ENCODE results near the gene SPDEF. TPM values are rescaled to one million over a fixed set of nuclear protein-coding genes. Genes with fewer than 3 reads are reported as not detected.
A peak's percentile ranks its signal among the peaks of the same experiment; 100 is the strongest.

The SPDEF gene
- total RNA-seq, 4 donors from 2014 or later, result 0.16 to 0.20 TPM; not detected in 2

DNA sequence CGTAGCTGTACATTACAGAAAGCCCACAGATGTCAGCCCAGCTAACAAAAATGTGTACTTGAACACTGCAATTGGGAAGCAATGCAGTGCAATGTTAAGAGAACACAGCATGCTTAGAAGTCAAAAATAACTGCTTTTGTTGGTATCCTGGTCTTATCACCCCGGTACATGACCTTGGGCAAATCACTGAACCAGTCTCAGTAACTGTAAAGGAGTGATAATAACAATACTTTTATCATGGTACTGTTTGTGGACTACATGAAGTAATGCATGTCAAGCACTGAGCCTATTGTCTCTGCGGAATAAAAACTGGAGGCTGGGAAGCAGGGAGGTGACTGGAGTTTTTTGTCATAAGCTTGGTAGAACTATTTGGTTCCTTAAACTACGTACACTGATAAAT, 44.7 kb upstream of the SPDEF start:
- no peak for ATAC-seq
- TF ChIP-seq CTCF (IDR thresholded peaks at IDR 0.05 in 4 of 5, conservative IDR thresholded peaks at IDR 0.05 in 1 of 5), result no peak
- TF ChIP-seq POLR2A (IDR thresholded peaks at IDR 0.05), result no peak
- Histone ChIP-seq H3K4me3 (no peak overlapping the region), H3K9me3 (no peaks in the 10 kb centered on the region), H3K27ac (peak overlapping the region; percentile 65 to 92 (median 80)), H3K27me3 (no peaks in the 10 kb centered on the region), H3K36me3 (peaks cover 0 to 3% of the 10 kb centered on the region in 2 donors), H3K4me1 (peaks cover 74 to 76% of the 10 kb centered on the region in 2 donors)
- in situ Hi-C loops (cut with MboI; ENCODE audit: low sequenced_read_pairs in 4 of 4), result loop anchor here (10.0 to 25.0 kb wide), 6 partner anchors 76 to 413 kb away; partner anchors contain the start of gene PACSIN1 (in 1 of the 4)
- no peak for DNase-seq
- intact Hi-C loops (cut with DNase I; ENCODE audit: low total_unique reads), result loop anchor here (5.0 to 10.0 kb wide), 2 partner anchors 154 to 353 kb away; partner anchors contain the start of genes SMIM29 and SNRPC

DNA sequence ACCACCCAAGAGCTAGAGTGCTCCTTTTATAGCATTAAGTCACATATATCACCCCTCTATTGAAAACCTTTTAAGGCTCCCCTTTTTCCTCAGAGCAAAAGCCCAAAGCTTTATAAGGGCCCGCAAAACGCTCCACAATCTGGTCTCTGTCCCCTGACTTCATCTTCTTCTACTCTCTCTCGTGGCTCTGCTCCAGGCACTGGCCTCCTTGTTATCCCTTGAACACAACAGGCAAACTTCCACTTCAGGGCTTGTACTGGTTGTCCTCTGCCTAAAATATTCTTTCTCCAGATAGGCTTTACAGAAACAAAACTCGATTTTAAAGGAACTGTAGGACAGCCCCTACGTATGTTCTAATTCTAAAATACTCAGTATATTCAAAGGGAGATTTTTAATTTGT, 44.0 kb upstream of the SPDEF start:
- ATAC-seq (no peak), DNase-seq (no peak)
- no peaks in the 10 kb centered on the region for H3K9me3 ChIP-seq
- in situ Hi-C loops (cut with MboI; ENCODE audit: low sequenced_read_pairs in 4 of 4) (loop anchor here (10.0 to 25.0 kb wide), 6 partner anchors 75 to 413 kb away; partner anchors contain the start of gene PACSIN1 (in 1 of the 4)), intact Hi-C loops (cut with DNase I; ENCODE audit: low total_unique reads) (loop anchor here (5.0 to 10.0 kb wide), 2 partner anchors 155 to 353 kb away; partner anchors contain the start of genes SMIM29 and SNRPC)
- TF ChIP-seq POLR2A (IDR thresholded peaks at IDR 0.05), result no peak
- no peak for TF ChIP-seq CTCF (IDR thresholded peaks at IDR 0.05 in 4 of 5, conservative IDR thresholded peaks at IDR 0.05 in 1 of 5)
- no peaks in the 10 kb centered on the region for H3K36me3 ChIP-seq
- peaks cover 71 to 82% of the 10 kb centered on the region in 2 donors for H3K4me1 ChIP-seq
- peak overlapping the region; percentile 65 to 92 (median 80) for H3K27ac ChIP-seq
- H3K4me3 ChIP-seq, result no peak overlapping the region
- no peaks in the 10 kb centered on the region for H3K27me3 ChIP-seq

- no peaks in the 10 kb centered on the region for H3K36me3 ChIP-seq
- peak; percentile 66 to 67 for DNase-seq
- H3K4me3 ChIP-seq, result peak overlapping the region in 2 of 4 donors; percentile 3 to 10
- in situ Hi-C loops (cut with MboI; ENCODE audit: low sequenced_read_pairs in 4 of 4), result no loop called here
- H3K27ac ChIP-seq, result peak overlapping the region; percentile 65 to 92 (median 80)
- no peaks in the 10 kb centered on the region for H3K9me3 ChIP-seq
- H3K27me3 ChIP-seq, result no peaks in the 10 kb centered on the region
- peaks cover 78 to 87% of the 10 kb centered on the region in 2 donors for H3K4me1 ChIP-seq
- intact Hi-C loops (cut with DNase I; ENCODE audit: low total_unique reads), result no loop called here
- ATAC-seq, result peak; percentile 64 to 66
- TF ChIP-seq CTCF (IDR thresholded peaks at IDR 0.05 in 4 of 5, conservative IDR thresholded peaks at IDR 0.05 in 1 of 5) (no peak), POLR2A (IDR thresholded peaks at IDR 0.05) (no peak)
Measured at GRCh38 chr6:34598712-34599111, 42.6 kb upstream of the SPDEF start.

- ATAC-seq (no peak), DNase-seq (no peak)
- intact Hi-C loops (cut with DNase I; ENCODE audit: low total_unique reads), result no loop called here
- TF ChIP-seq CTCF (IDR thresholded peaks at IDR 0.05 in 4 of 5, conservative IDR thresholded peaks at IDR 0.05 in 1 of 5), result no peak
- no peak for TF ChIP-seq POLR2A (IDR thresholded peaks at IDR 0.05)
- H3K27me3 ChIP-seq, result no peaks in the 10 kb centered on the region
- in situ Hi-C loops (cut with MboI; ENCODE audit: low sequenced_read_pairs in 4 of 4), result no loop called here
- no peaks in the 10 kb centered on the region for H3K9me3 ChIP-seq
- peak overlapping the region in 1 of 4 donors; percentile 10 for H3K4me3 ChIP-seq
- no peaks in the 10 kb centered on the region for H3K36me3 ChIP-seq
- peaks cover 76 to 84% of the 10 kb centered on the region in 2 donors for H3K4me1 ChIP-seq
- H3K27ac ChIP-seq, result peak overlapping the region; percentile 65 to 92 (median 80)
Measured at GRCh38 chr6:34597605-34598353, 41.6 kb upstream of the SPDEF start.

All from gastrocnemius medialis (tissue), 4 donors.